ENCODE results near the gene FHL1.
"Not testable (repeated sequence)": the region's sequence is repeated elsewhere in the genome, so short reads cannot be mapped to it uniquely, and the experiment has no call there.

Gene FHL1

DNA sequence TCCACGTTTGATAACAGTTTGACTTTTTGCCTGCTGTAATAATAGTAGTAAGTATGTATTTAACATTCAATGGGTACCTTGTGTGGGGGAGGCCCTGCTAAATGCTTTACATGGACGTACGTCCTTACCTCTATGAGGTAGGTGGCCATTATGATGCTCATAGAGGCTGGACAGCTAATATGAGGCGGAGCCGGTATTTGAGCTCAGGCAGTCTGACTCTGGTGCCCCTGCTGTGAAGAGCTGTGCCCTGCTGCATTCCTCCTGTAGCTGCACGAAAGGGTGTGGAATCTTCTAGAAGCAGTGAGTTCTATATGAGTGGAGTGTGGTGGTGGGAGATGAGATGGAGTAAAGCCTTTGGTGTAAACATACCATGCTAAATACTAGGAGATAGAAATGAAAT lies 20.7 kb downstream of the FHL1 start:
- H3K36me3 ChIP-seq (ENCODE audit: insufficient read depth, low read length); H3K27ac ChIP-seq (ENCODE audit: low read depth, low read length); H3K4me3 ChIP-seq (ENCODE audit: low read length); H3K9me3 ChIP-seq (ENCODE audit: insufficient read depth, low read depth, low read length); H3K27me3 ChIP-seq (ENCODE audit: insufficient read depth, low read length); H3K9ac ChIP-seq (ENCODE audit: low read depth, low read length): not testable (repeated sequence)
- H3K4me1 ChIP-seq (ENCODE audit: insufficient read depth, low read length), result peaks cover 40% of the 10 kb centered on the region
- 81% methylated on average over 6 of the region's 6 CpGs for WGBS

DNA sequence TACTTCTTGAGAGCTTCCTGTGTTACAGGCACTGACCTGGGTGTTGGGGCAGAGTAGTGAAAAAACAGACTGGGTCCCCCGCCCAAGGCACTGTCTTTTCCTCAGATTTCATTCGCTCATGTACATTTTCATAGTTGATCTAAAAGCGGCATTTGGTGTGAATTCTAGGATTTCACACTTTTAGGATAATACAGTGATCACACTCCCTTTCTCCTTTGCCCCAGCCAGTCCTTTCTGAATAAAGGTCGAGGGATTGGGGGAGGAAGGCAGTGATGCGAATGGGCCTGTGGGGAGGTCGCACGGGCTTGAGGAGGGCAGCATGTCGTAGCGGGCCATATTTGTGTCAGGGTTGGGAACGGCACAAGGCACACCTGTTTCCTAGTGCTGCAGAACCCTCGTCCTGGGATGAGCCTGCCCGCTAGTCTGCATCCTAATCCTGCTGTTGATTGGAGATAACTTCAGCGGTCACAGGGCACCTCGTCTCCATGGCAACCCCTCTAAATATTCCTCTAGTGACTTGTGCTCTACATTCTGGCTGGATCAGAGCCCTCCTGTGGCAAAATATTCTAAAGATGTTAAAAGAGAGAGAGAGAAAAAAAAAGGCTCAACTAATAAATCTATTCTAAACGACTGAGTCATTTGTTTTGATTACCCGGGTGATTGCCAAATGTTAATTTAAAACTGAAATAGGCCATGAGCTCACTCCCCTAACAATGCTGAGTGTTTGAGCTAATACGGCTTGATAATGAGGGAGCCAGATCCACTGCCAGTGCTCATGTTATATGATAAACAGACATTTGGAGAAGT lies 21.8 kb downstream of the FHL1 start:
- 34% methylated on average over 13 of the region's 17 CpGs for WGBS
- H3K4me1 ChIP-seq (ENCODE audit: insufficient read depth, low read length), result peaks cover 40% of the 10 kb centered on the region
- H3K9ac ChIP-seq (ENCODE audit: low read depth, low read length), result no peak overlapping the region
- H3K36me3 ChIP-seq (ENCODE audit: insufficient read depth, low read length), result no peaks in the 10 kb centered on the region
- no peaks in the 10 kb centered on the region for H3K9me3 ChIP-seq (ENCODE audit: insufficient read depth, low read depth, low read length)
- no peak overlapping the region; the same call in 1 of the 2 replicates for H3K27ac ChIP-seq (ENCODE audit: low read depth, low read length)
- H3K4me3 ChIP-seq (ENCODE audit: low read length), result no peak overlapping the region
- H3K27me3 ChIP-seq (ENCODE audit: insufficient read depth, low read length), result no peaks in the 10 kb centered on the region

DNA sequence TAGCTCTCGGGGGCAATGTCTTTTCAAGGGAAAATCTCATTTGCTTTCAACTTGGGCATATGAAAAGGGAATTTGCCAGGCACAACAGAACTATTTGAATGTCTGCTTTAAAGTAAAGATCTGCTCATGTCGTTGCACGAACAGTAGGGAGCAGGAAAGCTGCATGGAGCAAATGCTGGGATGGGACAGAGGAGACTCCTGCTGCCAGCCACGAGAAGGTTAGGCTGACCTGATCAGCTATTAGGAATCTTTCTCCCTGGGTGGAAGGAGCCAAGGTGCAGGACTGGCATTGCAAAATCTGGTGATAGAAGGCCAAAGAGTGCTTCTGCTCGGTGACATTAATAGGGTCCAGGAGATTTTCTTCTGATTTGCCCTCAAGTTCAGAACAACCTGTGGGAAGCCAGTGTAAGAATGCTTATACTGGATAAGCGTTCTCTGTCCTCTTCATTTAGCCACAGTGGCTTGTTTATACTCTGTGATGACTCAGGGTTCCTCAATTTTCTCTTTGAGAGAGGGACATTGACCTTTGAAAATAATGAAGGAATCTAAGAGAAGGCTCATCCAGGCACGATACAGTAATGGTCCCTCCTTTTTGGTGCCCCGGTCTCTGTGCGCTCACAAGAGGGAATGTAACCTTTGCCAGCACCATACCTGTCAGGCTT lies 22.9 kb downstream of the FHL1 start:
- Histone ChIP-seq H3K4me1 (ENCODE audit: insufficient read depth, low read length) (peaks cover 34% of the 10 kb centered on the region), H3K4me3 (ENCODE audit: low read length) (no peak overlapping the region), H3K27ac (ENCODE audit: low read depth, low read length) (no peak overlapping the region), H3K36me3 (ENCODE audit: insufficient read depth, low read length) (no peaks in the 10 kb centered on the region), H3K9ac (ENCODE audit: low read depth, low read length) (no peak overlapping the region), H3K9me3 (ENCODE audit: insufficient read depth, low read depth, low read length) (no peaks in the 10 kb centered on the region), H3K27me3 (ENCODE audit: insufficient read depth, low read length) (no peaks in the 10 kb centered on the region)
- WGBS, result 76% methylated on average over 9 of the region's 9 CpGs

DNA sequence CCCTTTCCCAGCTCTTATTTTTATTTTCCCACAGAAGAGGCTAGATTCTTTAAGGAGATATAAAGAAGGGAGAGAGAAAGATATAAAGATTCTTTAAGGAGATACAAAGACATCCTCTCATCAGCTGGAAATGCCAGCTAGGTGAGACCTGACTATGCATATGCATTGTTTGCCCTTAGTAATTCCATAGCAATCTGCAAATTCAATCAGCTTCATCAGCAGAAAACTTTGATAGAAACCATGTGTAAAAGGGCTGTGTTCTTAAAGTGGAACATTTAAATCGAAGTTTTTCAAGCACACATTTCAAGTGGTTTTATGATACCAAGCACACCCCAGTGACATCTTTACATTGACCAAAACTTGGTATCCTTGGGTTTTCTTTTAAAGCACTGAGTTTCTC lies 24.1 kb downstream of the FHL1 start:
- H3K9me3 ChIP-seq (ENCODE audit: insufficient read depth, low read depth, low read length), result no peaks in the 10 kb centered on the region
- no peaks in the 10 kb centered on the region for H3K36me3 ChIP-seq (ENCODE audit: insufficient read depth, low read length)
- H3K4me1 ChIP-seq (ENCODE audit: insufficient read depth, low read length), result peaks cover 25% of the 10 kb centered on the region
- H3K9ac ChIP-seq (ENCODE audit: low read depth, low read length), result no peak overlapping the region
- no peak overlapping the region for H3K4me3 ChIP-seq (ENCODE audit: low read length)
- H3K27ac ChIP-seq (ENCODE audit: low read depth, low read length), result no peak overlapping the region
- WGBS, result 100% methylated on average over 1 of the region's 1 CpG
- no peaks in the 10 kb centered on the region for H3K27me3 ChIP-seq (ENCODE audit: insufficient read depth, low read length)

DNA sequence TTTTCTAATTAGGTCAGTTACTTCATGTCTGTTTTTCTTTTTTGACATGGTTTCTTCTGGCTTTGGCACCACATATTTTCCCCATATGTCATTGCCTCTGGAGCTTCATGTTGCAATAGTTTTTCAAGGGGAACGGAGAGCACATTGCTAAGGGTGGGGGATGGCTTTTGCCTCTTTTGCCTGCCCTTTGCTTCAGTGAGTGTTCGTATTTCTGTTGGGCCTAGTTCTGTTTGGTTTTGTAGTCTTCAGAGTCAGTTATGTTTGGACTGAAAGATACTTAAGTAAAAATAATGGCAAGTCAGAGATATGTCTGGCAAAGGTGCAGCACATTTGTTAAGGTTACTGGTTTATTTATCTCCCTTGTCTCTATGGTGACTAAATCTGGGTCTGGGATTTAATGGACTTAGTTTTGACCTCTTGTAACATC lies 29.1 kb downstream of the FHL1 start:
- no peak overlapping the region for H3K9ac ChIP-seq (ENCODE audit: low read depth, low read length)
- no peaks in the 10 kb centered on the region for H3K27me3 ChIP-seq (ENCODE audit: insufficient read depth, low read length)
- WGBS, result 78% methylated on average over 2 of the region's 2 CpGs
- no peak overlapping the region for H3K4me3 ChIP-seq (ENCODE audit: low read length)
- H3K4me1 ChIP-seq (ENCODE audit: insufficient read depth, low read length), result no peaks in the 10 kb centered on the region
- no peaks in the 10 kb centered on the region for H3K9me3 ChIP-seq (ENCODE audit: insufficient read depth, low read depth, low read length)
- H3K36me3 ChIP-seq (ENCODE audit: insufficient read depth, low read length), result no peaks in the 10 kb centered on the region
- H3K27ac ChIP-seq (ENCODE audit: low read depth, low read length), result no peak overlapping the region

DNA sequence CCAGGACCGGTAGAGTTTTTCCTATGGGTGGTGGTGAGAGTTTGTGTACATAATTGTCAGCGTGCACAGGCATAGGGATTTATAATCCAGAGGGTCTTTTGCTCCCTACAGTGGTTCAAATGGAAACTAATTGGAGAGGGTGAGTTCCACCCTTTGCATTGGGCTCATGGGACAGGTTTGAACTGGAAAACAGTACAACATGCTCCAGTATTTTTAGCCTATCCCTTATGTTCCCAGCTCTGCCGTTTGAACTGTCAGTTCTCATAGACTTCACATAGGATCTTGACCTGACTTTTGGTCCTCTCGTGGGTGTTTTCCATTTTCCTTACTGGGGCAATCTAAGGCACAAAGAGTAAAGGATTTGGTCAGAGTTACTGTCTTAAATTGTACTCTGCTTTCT lies 31.8 kb downstream of the FHL1 start:
- H3K9me3 ChIP-seq (ENCODE audit: insufficient read depth, low read depth, low read length), result no peaks in the 10 kb centered on the region
- no peaks in the 10 kb centered on the region for H3K4me1 ChIP-seq (ENCODE audit: insufficient read depth, low read length)
- WGBS, result 99% methylated on average over 4 of the region's 4 CpGs
- no peak overlapping the region for H3K4me3 ChIP-seq (ENCODE audit: low read length)
- H3K27me3 ChIP-seq (ENCODE audit: insufficient read depth, low read length), result no peaks in the 10 kb centered on the region
- no peaks in the 10 kb centered on the region for H3K36me3 ChIP-seq (ENCODE audit: insufficient read depth, low read length)
- H3K9ac ChIP-seq (ENCODE audit: low read depth, low read length), result no peak overlapping the region
- H3K27ac ChIP-seq (ENCODE audit: low read depth, low read length), result no peak overlapping the region

DNA sequence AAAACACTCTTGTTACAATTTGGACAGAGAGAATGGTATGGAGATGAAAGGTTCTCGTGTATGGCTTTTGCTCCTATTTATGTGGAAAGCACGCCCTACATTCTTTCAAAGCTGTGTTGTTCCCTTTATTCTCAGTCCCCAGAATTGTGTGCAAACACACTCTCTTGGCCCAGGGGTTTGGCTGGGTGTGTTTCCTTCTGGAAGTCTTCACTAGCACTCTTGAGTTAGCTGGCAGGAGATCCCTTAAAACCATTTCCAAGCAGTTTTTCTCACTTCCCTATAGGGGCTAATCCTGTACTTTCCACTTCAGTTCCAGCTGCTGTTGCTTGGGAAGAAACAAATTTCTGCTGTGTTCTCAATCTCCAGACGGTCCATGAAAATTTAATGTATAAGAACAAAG lies 35.1 kb downstream of the FHL1 start:
- Histone ChIP-seq H3K27ac (ENCODE audit: low read depth, low read length) (no peak overlapping the region), H3K4me3 (ENCODE audit: low read length) (no peak overlapping the region), H3K4me1 (ENCODE audit: insufficient read depth, low read length) (no peaks in the 10 kb centered on the region), H3K36me3 (ENCODE audit: insufficient read depth, low read length) (no peaks in the 10 kb centered on the region), H3K9me3 (ENCODE audit: insufficient read depth, low read depth, low read length) (no peaks in the 10 kb centered on the region), H3K9ac (ENCODE audit: low read depth, low read length) (no peak overlapping the region), H3K27me3 (ENCODE audit: insufficient read depth, low read length) (no peaks in the 10 kb centered on the region)
- WGBS, result 100% methylated on average over 2 of the region's 3 CpGs

DNA sequence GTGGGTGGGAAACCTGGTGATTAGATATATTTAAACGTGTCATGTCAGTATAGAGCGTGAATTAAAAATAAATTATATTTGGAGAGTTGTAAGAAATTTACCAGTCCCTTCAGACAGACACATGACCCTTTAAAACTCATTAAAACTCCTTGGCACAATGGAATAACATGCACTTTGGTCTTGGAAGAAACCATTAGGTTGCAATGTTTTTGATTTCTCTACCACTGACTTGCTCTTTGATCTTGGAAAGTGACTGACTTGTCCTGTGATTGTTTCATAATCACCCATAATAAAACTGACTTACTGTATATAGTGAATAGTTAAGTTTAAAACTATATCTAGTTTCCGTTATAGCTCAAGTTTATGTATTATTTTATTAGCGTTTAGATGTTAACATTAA lies 35.8 kb downstream of the FHL1 start:
- Histone ChIP-seq H3K9me3 (ENCODE audit: insufficient read depth, low read depth, low read length) (no peaks in the 10 kb centered on the region), H3K4me1 (ENCODE audit: insufficient read depth, low read length) (no peaks in the 10 kb centered on the region), H3K9ac (ENCODE audit: low read depth, low read length) (no peak overlapping the region), H3K27ac (ENCODE audit: low read depth, low read length) (no peak overlapping the region), H3K27me3 (ENCODE audit: insufficient read depth, low read length) (no peaks in the 10 kb centered on the region), H3K36me3 (ENCODE audit: insufficient read depth, low read length) (no peaks in the 10 kb centered on the region), H3K4me3 (ENCODE audit: low read length) (no peak overlapping the region)
- no CpG with 5 or more reads among the region's 4 CpGs for WGBS

DNA sequence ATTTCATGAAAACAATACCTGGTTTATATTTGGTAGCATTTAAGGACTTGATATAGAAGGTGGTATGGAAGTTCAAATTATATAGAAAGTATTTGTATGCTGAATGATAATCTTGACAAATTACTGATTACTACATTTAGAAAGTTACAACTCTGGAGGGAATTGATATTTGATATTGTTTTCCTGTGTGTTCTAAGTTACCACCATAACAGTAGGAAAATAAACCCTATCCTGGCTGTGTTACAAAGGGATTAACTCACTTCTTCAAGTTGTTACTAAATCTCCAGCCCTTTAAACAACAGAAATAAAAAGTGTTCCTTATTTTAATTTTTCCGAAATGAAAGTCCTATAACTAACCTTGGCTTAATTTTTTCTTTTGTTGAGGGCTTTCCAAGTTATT lies 36.6 kb downstream of the FHL1 start:
- no peaks in the 10 kb centered on the region for H3K4me1 ChIP-seq (ENCODE audit: insufficient read depth, low read length)
- no CpG with 5 or more reads among the region's 1 CpG for WGBS
- H3K36me3 ChIP-seq (ENCODE audit: insufficient read depth, low read length), result no peaks in the 10 kb centered on the region
- H3K9ac ChIP-seq (ENCODE audit: low read depth, low read length), result no peak overlapping the region
- no peak overlapping the region for H3K27ac ChIP-seq (ENCODE audit: low read depth, low read length)
- no peak overlapping the region for H3K4me3 ChIP-seq (ENCODE audit: low read length)
- H3K9me3 ChIP-seq (ENCODE audit: insufficient read depth, low read depth, low read length), result no peaks in the 10 kb centered on the region
- H3K27me3 ChIP-seq (ENCODE audit: insufficient read depth, low read length), result no peaks in the 10 kb centered on the region

DNA sequence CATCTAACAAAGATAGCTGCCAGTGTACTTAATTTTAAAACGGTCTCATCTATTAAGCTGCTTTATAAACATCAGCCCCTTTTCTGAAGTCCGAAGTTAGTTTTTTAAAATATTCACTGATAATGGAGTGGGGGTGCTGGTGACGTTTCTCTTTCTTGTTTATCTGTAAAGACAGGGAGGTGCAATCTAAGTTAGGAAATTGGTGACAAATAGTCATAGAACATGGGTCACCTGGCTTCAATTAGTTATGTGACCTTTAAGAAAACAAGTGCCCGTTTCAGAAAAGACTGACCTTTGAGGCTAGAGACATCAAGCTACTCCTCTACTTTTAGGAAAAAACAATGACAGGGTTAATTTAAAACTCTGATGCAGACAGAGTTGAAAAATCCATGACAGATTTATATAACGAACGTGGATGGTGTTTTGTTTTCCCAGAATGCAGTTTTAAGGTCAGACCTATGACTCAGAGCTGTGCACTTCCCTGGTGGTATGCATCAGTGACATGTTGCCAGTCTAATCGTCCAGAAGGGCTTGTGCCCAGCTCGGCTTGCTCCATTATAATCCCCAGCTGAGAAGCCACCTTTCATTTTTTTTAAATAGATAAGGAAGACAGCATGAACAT lies 38.2 kb downstream of the FHL1 start:
- no peak overlapping the region for H3K9ac ChIP-seq (ENCODE audit: low read depth, low read length)
- 88% methylated on average over 8 of the region's 8 CpGs for WGBS
- no peak overlapping the region for H3K27ac ChIP-seq (ENCODE audit: low read depth, low read length)

DNA sequence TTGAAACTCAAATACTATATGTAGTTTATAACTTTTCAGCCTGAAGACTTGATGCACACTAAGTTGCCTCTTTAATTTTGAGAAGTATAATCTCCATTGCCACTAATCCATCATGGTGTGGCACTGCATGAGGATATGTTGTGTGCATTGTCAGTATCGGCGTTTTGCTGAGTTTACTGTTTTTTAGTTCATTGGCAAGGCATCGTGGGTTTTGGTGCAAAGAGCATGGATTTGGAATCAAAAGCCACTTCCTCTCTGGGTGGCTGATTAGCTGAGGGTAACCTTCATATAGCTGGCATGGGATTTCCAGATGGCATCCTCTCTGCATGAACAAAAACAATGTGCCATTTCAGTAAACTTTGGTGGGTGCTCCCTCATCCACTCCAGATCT lies 38.7 kb downstream of the FHL1 start:
- Histone ChIP-seq H3K4me3 (ENCODE audit: low read length) (no peak overlapping the region), H3K9me3 (ENCODE audit: insufficient read depth, low read depth, low read length) (no peaks in the 10 kb centered on the region), H3K4me1 (ENCODE audit: insufficient read depth, low read length) (no peaks in the 10 kb centered on the region), H3K36me3 (ENCODE audit: insufficient read depth, low read length) (no peaks in the 10 kb centered on the region), H3K9ac (ENCODE audit: low read depth, low read length) (no peak overlapping the region), H3K27me3 (ENCODE audit: insufficient read depth, low read length) (no peaks in the 10 kb centered on the region), H3K27ac (ENCODE audit: low read depth, low read length) (no peak overlapping the region)
- 87% methylated on average over 3 of the region's 3 CpGs for WGBS

More for the DNA sequence above, 38.2 kb downstream of the FHL1 start:
- no peaks in the 10 kb centered on the region for H3K4me1 ChIP-seq (ENCODE audit: insufficient read depth, low read length)
- H3K4me3 ChIP-seq (ENCODE audit: low read length), result no peak overlapping the region
- H3K27me3 ChIP-seq (ENCODE audit: insufficient read depth, low read length), result no peaks in the 10 kb centered on the region
- H3K9me3 ChIP-seq (ENCODE audit: insufficient read depth, low read depth, low read length), result no peaks in the 10 kb centered on the region
- no peaks in the 10 kb centered on the region for H3K36me3 ChIP-seq (ENCODE audit: insufficient read depth, low read length)
